Suppressor macrophage treated with lipopolysaccharide for 1 hour (primary cell): ENCODE measurements around the gene CAPN7.
A peak's percentile ranks its signal among the peaks of the same experiment; 100 is the strongest.

ENCODE experiments used
- DNase-seq, 3 donors: peaks; one replicate each; pipeline ENCODE4 v3.0.0-alpha.2; 2020 to 2022

Gene CAPN7

DNA sequence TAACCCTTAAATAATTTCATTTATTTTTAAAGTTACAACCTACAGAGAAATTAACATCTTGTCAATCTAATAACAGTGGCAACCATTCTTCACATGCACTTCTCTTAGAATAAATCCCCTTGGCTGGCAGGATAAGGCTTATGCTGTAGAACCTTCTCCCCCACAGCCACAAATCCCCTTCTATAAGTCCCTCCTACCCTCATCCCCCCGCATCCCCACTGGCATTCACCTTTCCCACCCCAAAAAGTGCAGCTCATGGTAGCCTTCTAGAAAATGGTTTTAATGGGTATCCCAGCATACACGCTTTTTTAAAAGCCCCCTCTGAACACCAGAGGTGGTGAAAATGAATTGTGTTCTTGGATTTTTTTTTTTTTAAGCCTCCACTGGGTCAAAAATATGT lies 49.2 kb downstream of the CAPN7 start:
- DNase-seq = no peak

DNA sequence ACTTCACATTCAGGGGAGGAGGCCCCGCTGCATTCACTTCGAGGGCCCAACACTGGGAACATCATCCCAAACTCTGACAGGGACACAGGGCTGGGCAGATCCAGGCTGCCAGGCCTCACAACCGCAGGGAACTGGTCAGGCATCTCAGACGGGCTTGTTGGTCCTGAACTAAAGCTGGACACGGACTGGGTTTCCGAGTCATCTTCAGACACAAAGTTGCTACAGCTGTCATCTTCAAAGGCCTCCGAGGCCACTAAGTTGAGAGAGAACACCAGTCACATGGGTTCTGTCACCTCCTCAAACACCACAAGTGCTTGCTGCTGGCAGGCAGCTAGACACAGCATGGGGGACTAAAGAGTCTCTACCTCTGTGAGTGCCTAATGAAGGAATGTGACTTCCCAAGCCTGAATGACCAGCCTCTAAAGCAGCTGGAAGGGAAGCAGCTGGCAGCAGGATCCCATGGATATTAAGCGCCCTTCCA lies 50.9 kb downstream of the CAPN7 start:
- DNase-seq = no peak

DNA sequence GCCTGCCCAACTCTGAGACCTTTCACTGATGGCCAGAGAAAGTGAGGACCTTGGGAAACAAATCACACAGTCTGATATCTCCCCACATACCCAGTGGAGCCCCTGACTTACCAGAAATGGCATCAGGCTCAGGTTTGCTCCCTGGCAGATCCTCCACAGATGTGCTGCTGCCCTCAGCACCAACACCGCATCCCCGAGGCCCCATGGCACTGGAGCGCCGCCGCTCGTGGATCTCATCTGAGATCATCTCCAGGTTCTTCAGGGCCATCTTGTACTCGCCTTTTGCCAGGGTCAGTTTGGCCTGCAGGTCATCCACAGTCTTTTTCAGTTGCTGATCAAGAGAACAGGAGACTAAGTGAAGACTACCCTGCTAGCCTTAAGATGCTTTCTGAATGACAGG lies 52.7 kb downstream of the CAPN7 start:
- no peak for DNase-seq

DNA sequence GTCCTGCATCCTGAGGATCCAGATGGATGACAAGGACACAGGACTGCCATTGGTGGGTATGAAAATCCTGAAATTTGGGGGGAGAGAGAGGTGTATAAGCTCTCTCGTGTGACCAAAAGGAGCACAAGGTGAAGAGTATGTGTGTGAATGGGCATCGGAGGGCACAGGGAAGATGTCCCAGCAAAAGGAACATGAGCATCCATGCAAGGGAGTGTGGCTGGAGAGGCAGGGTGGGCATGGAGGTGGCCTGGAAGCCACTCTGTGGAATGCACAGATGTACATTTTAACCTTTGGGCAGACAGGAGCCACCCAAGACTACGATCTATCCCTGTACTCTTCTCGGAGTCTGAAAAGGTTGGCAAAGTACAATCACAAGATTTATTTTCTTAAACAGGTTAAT lies 54.5 kb downstream of the CAPN7 start:
- no peak for DNase-seq

DNA sequence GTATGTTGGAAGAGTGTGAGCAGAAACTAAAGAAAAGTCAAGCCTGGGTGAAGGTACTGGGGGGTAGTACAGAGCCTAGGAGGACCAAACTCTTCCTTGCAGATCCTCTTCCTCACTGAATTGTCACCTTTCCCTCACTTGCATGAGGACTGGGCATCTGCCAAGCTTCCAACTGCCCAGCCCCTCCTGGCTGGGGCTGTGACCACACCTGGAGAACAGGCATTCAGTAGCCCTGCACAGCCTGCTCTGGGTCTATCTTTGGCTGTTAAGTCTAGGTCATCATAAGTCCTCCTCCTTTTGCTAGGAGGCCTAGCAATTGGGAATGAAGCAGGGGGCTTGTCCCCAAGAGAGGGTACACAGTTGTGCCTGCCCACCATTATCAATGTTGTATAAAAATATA lies 55.2 kb downstream of the CAPN7 start:
- DNase-seq = no peak

DNA sequence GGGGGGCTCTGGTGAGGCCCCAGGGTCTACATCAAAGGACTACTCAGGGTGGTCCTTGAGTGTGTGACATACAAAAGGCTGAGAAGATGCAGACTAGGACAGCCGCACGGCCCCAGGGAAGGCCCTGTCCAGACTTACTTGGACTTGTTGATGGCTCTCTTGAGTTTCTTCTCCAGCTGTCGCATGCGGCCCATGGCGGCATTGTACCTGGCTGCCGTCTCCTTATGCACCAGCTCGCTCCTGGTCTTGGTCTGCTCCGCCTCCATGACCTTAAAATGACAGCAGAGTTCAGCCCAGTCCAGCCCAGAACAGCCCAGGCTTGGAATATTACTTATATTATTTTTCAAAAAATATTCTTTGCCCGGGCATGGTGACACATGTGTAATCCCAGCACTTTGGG lies 56.0 kb downstream of the CAPN7 start:
- DNase-seq = no peak

DNA sequence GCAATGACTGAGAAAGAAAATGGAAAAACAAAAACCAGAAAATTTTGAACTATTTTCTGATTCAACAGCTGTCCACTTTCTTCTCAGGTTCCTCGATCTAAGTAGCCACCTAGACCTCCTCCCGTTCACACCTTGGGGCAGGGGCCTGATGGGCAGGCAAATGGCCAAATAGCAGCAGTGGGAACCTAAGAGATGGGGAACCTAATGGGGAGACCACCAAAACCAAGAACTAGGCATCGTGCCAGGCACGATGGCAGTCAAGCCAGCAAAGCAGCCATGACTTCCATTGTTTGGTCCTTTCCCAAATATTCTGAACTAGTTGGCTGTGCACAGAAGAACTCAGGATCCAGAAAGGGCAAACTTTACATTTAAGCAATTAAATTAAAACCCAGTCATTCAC lies 57.1 kb downstream of the CAPN7 start:
- no peak for DNase-seq

DNA sequence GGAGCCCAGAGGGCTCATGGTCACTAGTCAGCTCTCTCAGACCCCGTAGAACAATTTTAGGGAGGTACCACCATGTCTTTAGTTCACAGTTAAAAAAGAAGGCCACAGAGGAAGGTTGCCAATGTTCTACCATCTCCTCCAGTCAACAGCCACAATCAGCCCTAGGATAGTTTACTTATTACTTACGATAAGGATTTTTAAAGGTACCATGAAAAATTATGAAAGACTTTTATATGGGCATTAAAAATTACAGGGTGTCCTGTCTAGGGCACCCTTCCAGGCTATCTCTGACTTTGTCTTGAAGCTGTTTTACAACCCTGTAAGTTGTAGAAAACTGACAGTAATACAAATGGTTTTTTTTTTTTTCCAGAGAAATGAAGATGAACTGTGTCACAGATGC lies 57.9 kb downstream of the CAPN7 start:
- DNase-seq = no peak

DNA sequence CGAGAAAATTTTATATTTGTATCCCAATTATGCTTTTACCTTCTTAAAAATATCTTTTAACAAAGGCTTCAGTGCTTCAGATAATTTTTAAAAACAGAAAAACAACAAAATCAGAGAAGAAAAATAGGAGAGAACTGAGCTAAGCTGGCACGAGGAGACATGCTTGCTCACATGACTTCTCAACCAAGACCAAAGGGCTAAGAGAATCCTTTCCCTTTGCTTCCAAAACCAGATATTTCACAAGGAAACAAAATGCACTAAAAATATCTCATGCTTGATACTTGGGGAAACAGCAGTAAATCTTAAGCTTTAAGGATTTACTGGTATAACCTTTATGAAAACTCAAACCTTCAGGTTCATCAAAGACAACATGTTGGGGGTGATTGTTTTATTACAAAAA lies 58.4 kb downstream of the CAPN7 start:
- no peak for DNase-seq

DNA sequence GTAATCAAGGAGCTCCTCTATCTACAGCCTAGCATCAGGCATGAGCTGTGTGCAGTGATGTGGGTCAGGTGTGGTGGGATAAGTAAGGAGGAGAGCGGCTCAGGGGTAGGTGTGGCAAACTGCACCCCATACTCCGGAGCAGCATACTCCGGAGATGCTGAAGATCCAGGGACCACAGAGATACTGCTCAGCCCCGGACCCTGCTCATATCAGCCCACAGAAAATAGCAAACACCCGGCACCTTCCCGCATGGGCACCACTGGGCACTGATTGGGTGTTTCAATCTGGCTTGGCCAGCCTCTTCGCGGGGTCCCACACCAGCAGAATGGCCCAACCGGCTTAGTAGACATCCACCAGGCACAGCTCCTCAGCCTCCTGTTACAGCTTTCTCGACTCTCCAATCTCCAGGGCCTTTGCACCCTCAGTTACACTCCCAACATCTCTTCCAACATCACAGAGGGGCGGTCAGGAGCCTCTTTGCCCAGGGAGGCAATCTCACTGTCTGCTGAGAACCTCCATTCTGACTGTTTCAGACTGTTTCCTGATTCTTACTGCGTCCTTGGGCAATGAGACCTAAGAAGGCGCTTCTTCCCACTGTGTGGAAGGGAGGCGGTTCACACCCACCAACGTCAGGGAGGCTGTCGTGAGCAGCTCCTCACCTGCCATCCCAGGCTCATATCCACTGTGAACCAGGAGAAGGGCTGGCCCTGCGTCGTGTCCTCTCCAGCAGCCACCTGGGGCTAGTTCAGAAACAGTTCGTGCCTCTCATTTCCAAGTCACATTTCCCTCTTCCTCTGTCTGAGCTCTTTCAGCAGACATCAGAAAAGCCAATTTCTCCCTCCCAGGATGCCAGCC lies 59.8 kb downstream of the CAPN7 start:
- DNase-seq = no peak

DNA sequence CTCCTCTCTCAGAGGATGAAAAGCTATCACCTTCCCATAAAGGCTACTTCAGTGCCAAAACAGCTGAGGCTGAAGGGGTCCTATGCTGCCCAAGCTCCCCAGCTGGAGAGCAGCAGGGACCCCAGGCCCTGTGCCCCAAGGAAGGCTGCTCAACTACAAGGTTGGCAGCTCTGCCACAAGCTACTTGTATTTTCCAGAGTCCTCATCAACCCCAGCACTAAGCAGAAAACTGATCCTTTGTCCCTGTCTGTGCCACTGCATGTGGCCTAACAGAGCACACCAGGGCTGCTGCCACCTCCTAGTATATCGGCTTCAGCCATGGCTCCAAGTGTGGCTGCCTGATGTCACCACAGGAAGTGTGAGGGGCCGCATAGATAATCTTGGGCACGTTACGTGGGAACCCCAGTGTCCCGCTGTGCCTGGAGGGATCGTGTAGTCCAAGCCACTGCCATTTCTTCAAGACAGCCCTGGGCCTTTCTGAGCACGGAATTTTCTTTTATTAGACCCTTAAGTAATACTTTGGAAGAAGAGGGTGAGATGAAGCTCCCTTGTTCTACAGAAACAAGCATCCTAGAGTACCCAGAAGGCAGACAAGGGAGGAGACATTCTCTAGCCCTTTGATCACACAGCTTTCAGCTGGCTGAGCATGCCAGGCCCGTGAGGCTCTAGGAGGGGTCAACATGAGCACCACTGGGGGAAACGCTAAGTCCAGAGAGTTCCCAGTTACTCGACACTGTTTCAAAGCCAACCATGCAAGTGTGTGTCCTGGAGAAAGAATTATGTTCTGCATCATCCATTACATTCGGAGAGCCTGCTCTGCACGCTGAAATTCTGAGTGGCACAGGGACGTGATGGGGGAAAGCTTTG lies 60.7 kb downstream of the CAPN7 start:
- DNase-seq = no peak

DNA sequence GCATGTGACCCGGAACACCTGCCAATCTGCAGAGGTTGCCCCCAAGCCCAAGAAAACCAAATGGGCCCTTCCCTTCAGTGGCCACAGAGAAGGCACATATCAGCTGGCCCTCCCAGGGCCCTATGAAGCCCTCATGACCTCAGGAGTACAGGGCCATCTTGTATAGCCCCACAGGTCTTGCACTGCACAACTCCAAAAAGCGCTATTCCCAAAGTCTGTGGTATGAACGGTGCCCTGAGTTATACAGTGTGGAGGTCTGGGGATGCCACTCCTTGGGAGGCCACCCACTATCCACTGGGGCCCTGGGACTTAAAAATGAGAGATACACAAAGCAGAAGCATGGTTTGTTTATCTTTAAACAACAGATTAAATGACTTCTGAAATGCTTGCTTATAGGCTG lies 61.5 kb downstream of the CAPN7 start:
- no peak for DNase-seq

DNA sequence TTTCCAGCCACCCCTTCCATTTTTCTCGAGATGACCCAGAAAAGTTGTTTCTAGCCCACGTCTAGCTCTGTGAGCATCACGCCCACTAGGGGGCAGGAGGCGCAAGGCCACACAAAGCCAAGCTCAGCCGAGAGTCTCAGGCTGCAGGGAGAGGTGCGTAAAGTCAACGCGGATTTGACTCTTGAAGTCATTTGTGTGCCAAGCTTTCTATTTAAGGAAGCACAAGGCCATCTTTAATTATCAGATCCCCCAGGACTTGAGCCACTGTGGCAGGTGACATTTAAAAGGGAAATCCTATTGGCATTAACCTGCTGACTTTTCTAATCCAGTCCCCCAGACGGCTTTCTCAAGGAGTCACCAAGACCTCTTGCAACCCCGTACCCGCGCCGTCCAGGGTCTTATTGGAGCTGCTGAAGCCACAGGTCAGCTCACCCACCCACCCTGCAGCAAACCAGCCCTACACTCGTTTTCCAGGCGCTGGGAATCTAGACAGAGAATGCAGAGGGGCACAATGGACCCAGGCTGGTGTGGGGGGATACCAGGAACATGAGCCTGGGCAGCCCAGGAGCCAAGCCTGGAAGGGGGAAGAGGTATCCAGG lies 62.1 kb downstream of the CAPN7 start:
- DNase-seq = peak; percentile 94 to 96 (median 95)

DNA sequence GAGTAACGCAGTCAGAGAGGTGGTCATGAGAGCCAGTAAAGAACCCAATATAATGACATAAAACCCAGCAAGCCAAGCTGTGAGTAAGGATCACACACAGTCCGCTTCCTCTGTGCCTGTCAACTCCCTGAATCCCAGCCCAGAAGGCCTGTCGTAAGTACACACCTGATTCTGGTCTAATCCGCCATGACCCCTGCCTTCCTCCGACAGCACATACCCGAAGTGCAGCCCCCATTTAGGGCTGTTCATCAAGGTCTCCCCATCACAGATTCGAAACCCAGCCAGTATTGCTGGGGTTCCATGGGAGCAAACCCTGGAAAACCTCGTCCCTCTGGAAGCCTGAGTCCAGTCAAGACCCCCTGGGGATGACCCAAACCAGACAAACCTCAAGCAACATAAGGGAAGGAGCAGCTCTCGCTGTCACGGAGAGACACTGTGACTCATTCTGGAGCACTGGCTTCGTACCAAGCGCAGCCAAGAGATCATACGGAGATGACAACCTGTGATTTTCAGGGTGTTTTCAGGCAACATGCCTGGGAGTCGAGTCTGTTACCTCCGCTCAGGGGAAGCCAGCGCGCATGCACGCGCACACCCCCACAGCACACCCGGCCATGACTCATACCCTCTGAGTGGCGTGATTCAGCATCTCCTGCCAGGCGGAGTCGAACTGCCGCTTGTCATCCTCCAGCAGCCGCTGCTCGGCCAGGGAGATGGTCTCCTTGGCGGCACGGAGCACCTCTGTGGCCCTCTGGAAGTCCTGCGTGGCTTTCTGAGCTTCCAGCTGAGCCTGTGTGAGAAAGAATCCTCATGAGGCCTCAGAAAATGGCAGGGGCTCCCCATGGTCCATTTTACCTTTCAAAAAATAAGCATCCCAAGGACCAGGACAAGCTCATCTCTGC lies 63.3 kb downstream of the CAPN7 start:
- peak; percentile 97 to 98 (median 97) for DNase-seq

DNA sequence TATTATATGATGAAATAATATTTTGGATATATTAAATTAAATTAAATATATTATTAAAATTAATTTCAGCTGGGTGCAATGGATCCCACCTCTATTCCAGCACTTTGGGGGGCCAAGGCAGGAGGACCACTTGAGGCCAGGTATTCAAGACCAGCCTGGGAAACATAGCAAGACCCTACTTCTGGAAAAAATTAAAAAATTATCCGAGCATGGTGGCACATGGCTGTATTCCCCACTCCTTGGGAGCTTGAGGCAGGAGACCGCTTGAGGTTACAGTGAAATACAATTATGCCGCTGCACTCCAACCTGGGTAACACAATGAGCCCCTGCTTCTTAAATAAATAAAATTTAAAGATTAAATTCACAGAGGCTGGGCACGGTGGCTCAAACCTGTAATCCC lies 65.0 kb downstream of the CAPN7 start:
- DNase-seq = no peak

DNA sequence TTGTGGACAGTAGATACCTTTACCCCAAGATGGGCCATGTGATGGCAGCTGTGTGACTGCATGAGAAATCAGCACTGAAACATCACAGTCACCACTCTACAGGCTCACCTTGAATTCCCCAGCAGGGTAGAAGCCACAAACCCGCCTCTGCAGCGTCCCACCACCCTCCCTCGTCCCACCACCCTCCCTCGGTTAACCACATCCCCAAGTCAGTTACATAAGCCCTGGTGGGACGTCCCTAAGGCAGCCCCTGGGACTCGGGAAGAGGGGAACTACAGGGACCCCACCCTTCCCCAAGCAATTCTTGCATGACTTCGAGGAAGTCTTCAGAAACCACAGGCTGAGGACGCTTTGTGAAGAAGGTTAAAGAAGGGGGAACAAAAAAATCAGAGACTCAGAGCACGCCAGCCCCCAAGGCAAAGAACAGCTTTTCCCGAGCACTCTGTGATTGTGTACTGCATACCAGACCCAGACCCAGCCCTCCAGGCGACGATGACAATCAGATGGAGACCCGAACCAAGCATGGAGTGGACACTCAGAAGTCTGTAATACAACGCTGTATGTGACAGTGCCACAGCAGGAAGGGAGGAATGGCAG lies 65.8 kb downstream of the CAPN7 start:
- peak; percentile 90 to 95 (median 94) for DNase-seq

DNA sequence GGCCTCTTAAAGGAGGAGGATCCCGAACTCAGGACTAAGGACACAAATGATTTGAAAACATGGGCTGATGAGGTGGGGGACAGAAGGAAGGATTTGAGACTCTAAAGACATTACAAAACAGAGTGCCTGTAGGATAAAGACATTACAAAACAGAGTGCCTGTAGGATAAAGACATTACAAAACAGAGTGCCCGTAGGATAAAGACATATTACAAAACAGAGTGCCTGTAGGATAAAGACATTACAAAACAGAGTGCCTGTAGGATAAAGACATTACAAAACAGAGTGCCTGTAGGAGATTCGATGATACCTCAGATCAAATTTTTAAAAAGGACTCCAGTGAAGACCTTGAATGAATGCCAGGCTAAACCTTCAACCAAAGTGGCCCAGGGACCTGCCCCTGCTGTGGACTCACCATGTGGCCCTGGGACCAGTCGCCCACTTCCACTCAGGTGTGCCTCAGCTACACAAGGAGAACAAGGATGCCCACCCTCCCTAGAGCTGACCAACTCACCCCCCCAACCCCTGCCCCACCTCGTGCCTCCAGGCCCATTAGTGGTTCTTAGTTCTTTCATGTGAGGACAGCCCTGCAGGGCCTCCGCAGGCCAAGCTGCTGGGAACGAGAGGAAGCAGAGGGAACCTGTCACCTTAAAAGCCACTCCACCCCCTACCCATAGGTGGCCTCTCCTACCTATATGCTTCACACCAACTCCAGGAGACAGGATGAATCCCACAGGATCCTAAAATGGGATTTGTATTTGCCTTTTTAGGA lies 66.6 kb downstream of the CAPN7 start:
- peak in 1 of 3 donors; percentile 24 for DNase-seq

DNA sequence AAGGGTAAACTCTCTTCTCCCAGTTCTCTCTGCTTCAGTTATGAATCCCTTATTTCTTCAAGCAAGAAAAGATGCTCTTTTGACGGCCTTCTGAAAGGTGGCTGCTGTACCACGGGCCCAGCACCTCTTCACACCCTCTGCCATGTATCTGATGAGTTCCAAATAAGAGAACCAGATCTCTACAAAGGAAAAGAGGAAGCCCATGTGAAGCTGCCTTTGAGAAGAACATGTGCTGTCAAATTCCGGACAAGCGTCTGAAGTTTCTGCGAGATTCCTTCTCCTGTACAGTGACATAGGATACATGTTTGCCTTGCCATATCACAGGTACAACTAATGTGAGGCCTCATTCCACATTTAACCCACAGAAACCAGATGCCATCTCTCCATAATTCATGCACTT lies 67.2 kb downstream of the CAPN7 start:
- peak; percentile 51 to 64 (median 61) for DNase-seq

DNA sequence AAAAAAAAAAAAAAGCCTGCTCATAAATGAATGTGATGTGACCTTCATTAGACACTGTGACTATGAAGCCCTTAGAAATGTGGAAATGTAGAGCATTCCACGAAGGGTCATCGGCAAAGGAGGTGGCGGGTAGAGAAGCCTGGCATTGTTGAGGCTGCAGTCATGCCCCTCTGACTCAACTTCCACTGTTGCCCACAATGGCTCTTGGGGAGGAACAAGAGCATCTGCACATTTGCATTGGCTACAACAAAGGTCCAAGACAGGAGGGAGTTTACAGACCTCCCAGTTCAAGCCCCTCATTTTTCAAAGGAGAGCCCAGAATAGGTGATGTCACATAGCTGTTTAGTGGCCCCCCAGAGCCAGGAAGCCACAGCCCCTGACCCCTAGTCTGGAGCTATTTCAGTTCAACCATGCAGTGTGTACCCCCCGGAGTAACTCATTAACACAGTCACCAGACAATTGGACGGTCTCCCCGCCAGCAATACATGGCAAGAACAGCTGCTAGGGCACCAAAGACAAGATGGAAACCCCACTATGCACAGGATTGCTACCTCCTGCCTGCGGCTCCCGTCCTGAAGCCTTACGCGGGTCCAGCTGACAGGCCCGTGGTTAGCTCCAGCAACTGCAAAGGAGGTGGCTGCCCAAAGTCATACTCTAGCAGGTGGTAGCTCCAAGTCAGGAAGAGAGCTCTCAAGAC lies 70.1 kb downstream of the CAPN7 start:
- peak; percentile 86 to 92 (median 89) for DNase-seq

DNA sequence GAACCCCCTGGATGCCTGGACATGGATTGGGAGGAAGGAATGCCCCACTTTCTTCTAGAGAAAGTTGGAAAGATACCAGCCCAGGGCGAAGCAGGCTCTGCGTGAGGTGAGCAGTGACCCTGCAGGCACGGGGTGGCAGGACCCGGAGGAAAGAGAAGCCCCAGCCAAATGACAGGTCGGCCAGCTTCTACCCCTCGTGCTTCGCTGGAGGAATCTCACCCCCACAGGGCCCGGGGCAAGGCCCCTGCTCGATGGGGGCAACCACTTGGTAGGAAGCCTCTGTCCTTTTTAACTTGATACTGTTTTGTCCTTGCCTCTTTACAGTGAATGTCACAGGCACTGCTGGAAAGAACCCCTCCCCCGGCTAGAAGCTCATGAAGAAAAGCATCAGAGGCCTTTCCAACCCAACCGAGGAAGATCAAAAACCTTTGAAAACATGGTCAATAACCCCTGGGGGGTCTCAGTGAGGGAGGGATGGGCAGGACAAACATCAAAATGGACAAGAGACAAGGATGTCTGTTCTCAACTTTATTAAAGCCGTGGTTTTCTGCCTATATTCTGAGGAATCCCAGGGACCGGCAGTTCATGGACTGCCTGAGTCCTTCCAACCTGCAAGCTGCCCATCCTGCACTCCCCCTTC lies 71.9 kb downstream of the CAPN7 start:
- no peak for DNase-seq
